Measurements from ENCODE around the gene ARL6IP4.
A peak's percentile ranks its signal among the peaks of the same experiment; 100 is the strongest.

Gene ARL6IP4

GRCh38 chr12:122983789-122984515, 3.5 kb downstream of the ARL6IP4 start (continued):
- TF ChIP-seq PRDM10 (tag by site-specific recombination; IDR thresholded peaks at IDR 0.05) (peak; percentile 89), ZNF350 (tag by site-specific recombination; IDR thresholded peaks at IDR 0.05) (no peak), GLIS1 (tag by site-specific recombination; IDR thresholded peaks at IDR 0.05) (peak; percentile 99), ZNF26 (tag by site-specific recombination; IDR thresholded peaks at IDR 0.05) (no peak), ZNF169 (tag by site-specific recombination; IDR thresholded peaks at IDR 0.05) (no peak), ZNF658 (tag by site-specific recombination; IDR thresholded peaks at IDR 0.05) (no peak), ZSCAN5A (tag by site-specific recombination; IDR thresholded peaks at IDR 0.05) (no peak), ZNF133 (tag by site-specific recombination; IDR thresholded peaks at IDR 0.05) (no peak), MEIS1 (CRISPR knock-in tag; IDR thresholded peaks at IDR 0.05; ENCODE audit: borderline replicate concordance) (no peak), GLIS2 (tag by site-specific recombination; IDR thresholded peaks at IDR 0.05) (peak; percentile 75), ZNF16 (tag by site-specific recombination; IDR thresholded peaks at IDR 0.05; ENCODE audit: low read depth) (no peak)

GRCh38 chr12:122984612-122985337, 4.3 kb downstream of the ARL6IP4 start:
- H3K27ac ChIP-seq (ENCODE audit: extremely low read depth, low read depth, low read length): no peak overlapping the region
- no peak overlapping the region for H3K4me3 ChIP-seq (ENCODE audit: low read depth, low read length)
- ChIA-PET POLR2A (interaction anchor here (1.0 to 1.6 kb wide), 3 partner anchors 10 to 19 kb away, joined by 3 to 5 read pairs (median 4); partner anchors contain the start of gene ABCB9), CTCF (no interaction called here)
- peaks cover 0 to 33% of the 10 kb centered on the region in 2 experiments; a peak in 2 of 3 replicates for H3K36me3 ChIP-seq (ENCODE audit: control insufficient read depth in 2 of 2, insufficient read depth in 1 of 2, low read length in 2 of 2)
- TF ChIP-seq EGR2 (tag by site-specific recombination; IDR thresholded peaks at IDR 0.05; ENCODE audit: low read depth) (peak; percentile 38; the same call in 1 of the 2 replicates), ZNF580 (tag by site-specific recombination; IDR thresholded peaks at IDR 0.05) (no peak), ZFHX2 (tag by site-specific recombination; conservative IDR thresholded peaks at IDR 0.05) (peak; percentile 34; the same call in 1 of the 2 replicates), ZNF600 (tag by site-specific recombination; IDR thresholded peaks at IDR 0.05) (peak; percentile 55)
- H3K4me1 ChIP-seq (ENCODE audit: control insufficient read depth, insufficient read depth, low read length): peaks cover 11% of the 10 kb centered on the region
- H3K9me3 ChIP-seq (ENCODE audit: control insufficient read depth, insufficient read depth, low read depth, low read length): no peaks in the 10 kb centered on the region
